HG03565 (cell line): ENCODE data around the gene ENKUR.
"Not testable (repeated sequence)": the region's sequence is repeated elsewhere in the genome, so short reads cannot be mapped to it uniquely, and the experiment has no call there.

ENCODE experiments used
- ATAC-seq: cut with Tn5 transposase; IDR thresholded peaks from one replicate; pipeline ENCODE4 v1.9.1; 2021; ENCODE audit warnings: mild to moderate bottlenecking, moderate library complexity; ENCODE audit not compliant: unreplicated experiment

Gene ENKUR

GRCh38 chr10:24979685-24980084 is 36.3 kb downstream of the ENKUR start:
- no peak for ATAC-seq

- no peak for ATAC-seq
Measured at GRCh38 chr10:24974976-24975375, 41.0 kb downstream of the ENKUR start.

GRCh38 chr10:24973163-24973562 is 42.8 kb downstream of the ENKUR start:
- no peak for ATAC-seq

GRCh38 chr10:24971374-24971773 is 44.6 kb downstream of the ENKUR start:
- ATAC-seq = no peak

- ATAC-seq = no peak
Measured at GRCh38 chr10:24969841-24970281, 46.1 kb downstream of the ENKUR start.

- not testable (repeated sequence) for ATAC-seq
Measured at GRCh38 chr10:24968951-24969350, 47.0 kb downstream of the ENKUR start.

GRCh38 chr10:24968349-24968748 is 47.6 kb downstream of the ENKUR start:
- ATAC-seq = no peak

GRCh38 chr10:24966962-24967481 is 48.9 kb downstream of the ENKUR start:
- ATAC-seq = no peak

- ATAC-seq = no peak
Measured at GRCh38 chr10:24965051-24965450, 50.9 kb downstream of the ENKUR start.

- ATAC-seq = no peak
Measured at GRCh38 chr10:24963521-24964041, 52.4 kb downstream of the ENKUR start.

- no peak for ATAC-seq
Measured at GRCh38 chr10:24962995-24963394, 53.0 kb downstream of the ENKUR start.

GRCh38 chr10:24961582-24961981 is 54.4 kb downstream of the ENKUR start:
- no peak for ATAC-seq

- ATAC-seq = no peak
Measured at GRCh38 chr10:24959382-24959730, 56.6 kb downstream of the ENKUR start.

- no peak for ATAC-seq
Measured at GRCh38 chr10:24958721-24959381, 57.1 kb downstream of the ENKUR start.

GRCh38 chr10:24958091-24958720 is 57.8 kb downstream of the ENKUR start:
- ATAC-seq = no peak

- ATAC-seq = not testable (repeated sequence)
Measured at GRCh38 chr10:24957624-24958051, 58.3 kb downstream of the ENKUR start.

- no peak for ATAC-seq
Measured at GRCh38 chr10:24953675-24954074, 62.3 kb downstream of the ENKUR start.

- ATAC-seq = peak; percentile 58
Measured at GRCh38 chr10:24952707-24953645, 63.0 kb downstream of the ENKUR start.

GRCh38 chr10:24952143-24952706 is 63.7 kb downstream of the ENKUR start, which contains the start of gene PRTFDC1:
TSS of gene PRTFDC1 (minus strand) at chr10:24952606. CDS start at chr10:24952575, 31 bp downstream.
- peak; percentile 5 for ATAC-seq
